WTC11 (cell line): ENCODE data around the gene DMBX1.

ENCODE experiments used
- ARID4B ChIP-seq: sonication (generic); formaldehyde crosslinking; IDR thresholded peaks from 2 replicates; pipeline ENCODE4 v1.8.0; 2023; ENCODE audit warnings: missing genetic modification reagents, mild to moderate bottlenecking, borderline replicate concordance
- CTCF ChIP-seq: fragments of 200-600 bp; IDR thresholded peaks from 2 replicates; pipeline ENCODE4 v1.8.0; 2022; ENCODE audit warnings: antibody characterized with exemption
- E2F5 ChIP-seq: sonication (generic); formaldehyde crosslinking; IDR thresholded peaks from 2 replicates; pipeline ENCODE4 v1.8.1; 2022; ENCODE audit warnings: mild to moderate bottlenecking, moderate library complexity, missing genetic modification reagents
- FOXJ3 ChIP-seq: sonication (generic); formaldehyde crosslinking; IDR thresholded peaks from 2 replicates; pipeline ENCODE4 v1.9.0; 2021; ENCODE audit warnings: missing genetic modification reagents, mild to moderate bottlenecking, borderline replicate concordance
- JUN ChIP-seq: sonication (generic); formaldehyde crosslinking; IDR thresholded peaks from 2 replicates; pipeline ENCODE4 v1.8.0; 2023; ENCODE audit warnings: mild to moderate bottlenecking, missing genetic modification reagents
- MAX ChIP-seq: sonication (generic); formaldehyde crosslinking; IDR thresholded peaks from 2 replicates; pipeline ENCODE4 v1.8.0; 2022; ENCODE audit warnings: mild to moderate bottlenecking, missing genetic modification reagents
- PREB ChIP-seq: sonication (generic); formaldehyde crosslinking; IDR thresholded peaks from 2 replicates; pipeline ENCODE4 v1.8.1; 2022; ENCODE audit warnings: mild to moderate bottlenecking, missing genetic modification reagents, moderate library complexity, borderline replicate concordance
- STAT6 ChIP-seq: sonication (generic); formaldehyde crosslinking; conservative IDR thresholded peaks from 2 replicates; pipeline ENCODE4 v1.8.1; 2023; ENCODE audit warnings: mild to moderate bottlenecking, low read depth, missing genetic modification reagents, moderate library complexity
- TEAD4 ChIP-seq: sonication (generic); formaldehyde crosslinking; IDR thresholded peaks from 2 replicates; pipeline ENCODE4 v1.8.0; 2022; ENCODE audit warnings: mild to moderate bottlenecking, missing genetic modification reagents
- USF2 ChIP-seq: sonication (generic); formaldehyde crosslinking; IDR thresholded peaks from 2 replicates; pipeline ENCODE4 v1.8.1; 2023; ENCODE audit warnings: mild to moderate bottlenecking, missing genetic modification reagents, moderate library complexity
- ZBTB43 ChIP-seq: sonication (generic); formaldehyde crosslinking; IDR thresholded peaks from 2 replicates; pipeline ENCODE4 v1.8.1; 2023; ENCODE audit warnings: mild to moderate bottlenecking, missing genetic modification reagents
- ZSCAN18 ChIP-seq: fragments of 250-450 bp; sonication (Bioruptor Pico); IDR thresholded peaks from 2 replicates; pipeline ENCODE4 v2.1.2; 2022; ENCODE audit warnings: mild to moderate bottlenecking, moderate library complexity

- TF ChIP-seq ZSCAN18: no peak
- no peak for TF ChIP-seq CTCF
- TF ChIP-seq ARID4B (CRISPR knock-in tag): no peak
- no peak for TF ChIP-seq STAT6 (CRISPR knock-in tag)
- no peak for TF ChIP-seq ZBTB43 (CRISPR knock-in tag)
- TF ChIP-seq TEAD4 (CRISPR knock-in tag): no peak
- no peak for TF ChIP-seq USF2
- no peak for TF ChIP-seq JUN (CRISPR knock-in tag)
- no peak for TF ChIP-seq E2F5 (CRISPR knock-in tag)
- no peak for TF ChIP-seq PREB (CRISPR knock-in tag)
- no peak for TF ChIP-seq MAX (CRISPR knock-in tag)
- no peak for TF ChIP-seq FOXJ3 (CRISPR knock-in tag)
These were observed 23.6 kb upstream of the DMBX1 start for GRCh38 chr1:46465981-46466476.
